Fibroblast of skin of right quadriceps (primary cell): ENCODE measurements around the gene KHNYN.
"Not testable (repeated sequence)": the region's sequence is repeated elsewhere in the genome, so short reads cannot be mapped to it uniquely, and the experiment has no call there.

Experiments used
- DNase-seq: peaks from one replicate; pipeline ENCODE4 v3.0.0-alpha.2; 2013

KHNYN gene

DNA sequence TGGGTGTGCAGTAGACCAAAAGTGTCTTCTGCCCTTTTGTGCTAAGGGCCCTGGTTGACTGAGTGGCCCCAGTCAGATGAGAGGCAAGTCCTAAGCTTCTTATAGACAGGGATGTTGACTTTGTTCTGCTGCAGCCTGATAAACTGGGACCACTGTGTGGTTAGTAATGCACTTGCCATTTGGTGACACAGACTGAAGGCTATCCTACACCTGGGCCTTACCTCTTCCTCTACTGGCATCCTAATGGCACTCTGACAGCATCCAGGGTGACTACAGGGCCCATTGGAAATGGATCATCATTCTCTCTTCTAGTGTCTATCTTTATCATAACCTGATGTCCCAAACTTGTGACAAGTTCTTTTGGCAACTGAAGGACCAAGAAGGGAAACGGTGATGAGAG, 9.5 kb downstream of the KHNYN start:
- DNase-seq: no peak

DNA sequence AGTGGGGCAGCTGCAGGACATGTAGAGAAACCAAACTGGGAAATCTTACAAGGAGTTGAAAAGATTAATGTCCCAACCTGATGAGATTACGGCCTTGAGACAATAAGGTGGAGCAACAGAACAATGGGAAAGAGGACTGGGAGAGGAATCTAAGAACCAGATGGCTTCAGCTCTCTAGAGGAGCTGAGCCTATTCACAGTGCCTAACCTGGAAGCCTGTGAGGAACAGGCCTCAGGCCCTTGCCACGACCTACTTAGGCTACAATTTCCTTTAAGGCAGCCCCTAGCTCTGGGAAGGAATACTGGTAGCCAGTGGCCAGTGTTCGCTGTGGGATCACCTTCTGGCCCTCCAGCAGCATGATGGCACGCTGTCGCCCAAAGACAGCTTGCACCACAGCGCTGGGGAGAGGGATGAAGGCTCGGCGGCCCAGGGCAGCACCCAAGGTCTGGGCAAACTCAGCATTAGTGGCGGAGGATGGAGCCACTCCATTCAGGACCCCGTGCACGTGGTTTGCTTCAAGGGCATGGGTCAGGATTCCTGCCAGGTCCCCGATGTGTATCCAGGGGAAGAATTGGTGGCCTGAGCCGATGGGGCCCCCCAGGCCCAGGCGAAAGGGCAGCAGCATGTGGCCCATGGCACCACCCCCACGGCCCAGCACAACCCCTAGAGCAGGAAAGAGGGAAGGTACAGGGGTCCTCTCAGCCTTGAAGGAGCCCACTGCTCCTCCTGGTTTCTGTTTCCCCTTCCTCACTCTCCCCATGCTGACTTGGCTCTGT, 10.3 kb downstream of the KHNYN start:
- DNase-seq: no peak

DNA sequence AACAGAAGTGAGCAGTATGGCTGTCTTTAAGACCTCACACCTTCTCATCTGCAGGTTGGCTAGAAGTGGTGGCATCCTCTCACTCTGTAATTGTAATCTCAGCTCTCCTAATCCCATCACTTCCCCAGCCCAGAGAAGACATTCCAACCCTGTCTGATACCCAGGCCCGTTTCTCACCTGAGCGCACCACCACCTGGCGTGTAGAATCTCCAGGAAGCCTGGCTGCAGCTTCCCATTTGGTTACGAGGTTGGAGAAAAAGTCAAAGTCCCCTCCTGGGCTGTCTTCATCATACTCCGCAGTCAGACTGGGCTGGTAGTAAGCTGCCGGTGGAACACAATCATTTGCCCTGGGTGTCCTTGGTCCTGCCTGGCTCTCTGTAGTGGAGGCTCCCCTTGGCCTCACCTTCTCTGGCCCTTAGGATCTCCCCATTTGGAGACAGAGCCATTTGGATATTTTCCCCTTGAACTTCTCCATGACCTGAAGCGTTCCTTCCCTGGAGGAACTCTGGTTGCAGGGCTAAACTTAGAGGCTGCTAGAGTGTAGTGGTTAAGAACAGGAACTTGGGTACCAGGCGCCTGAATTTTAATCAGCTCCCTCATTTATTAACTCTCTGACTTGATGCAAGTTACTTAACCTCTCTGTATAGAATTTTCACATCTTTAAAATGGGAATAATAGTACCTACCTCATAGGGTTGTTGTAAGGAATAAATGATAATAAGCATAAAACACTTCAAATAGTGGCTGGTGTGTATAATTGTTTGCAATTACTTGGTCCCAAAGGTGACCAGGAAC, 11.0 kb downstream of the KHNYN start:
- no peak for DNase-seq

DNA sequence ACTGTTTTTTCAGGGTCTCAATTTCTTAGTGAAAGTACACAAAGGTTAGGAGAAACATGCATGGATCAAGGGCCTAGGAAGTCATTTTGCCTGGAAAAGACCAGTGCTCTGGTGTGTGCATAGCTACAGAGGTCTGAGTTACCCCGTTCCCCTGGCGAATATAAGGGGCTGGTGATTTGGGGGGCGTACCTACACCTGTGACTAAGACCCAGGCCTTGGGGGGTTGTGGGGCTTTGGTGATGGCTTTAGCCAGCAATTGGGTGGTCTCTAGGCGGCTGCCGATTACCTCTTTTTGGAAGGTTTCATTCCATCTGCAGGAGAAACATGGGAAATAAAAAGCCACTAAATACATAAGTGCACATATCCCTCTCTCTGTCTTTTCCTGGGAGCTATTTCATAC, 11.7 kb downstream of the KHNYN start:
- no peak for DNase-seq

- DNase-seq: no peak
Measured at GRCh38 chr14:24441904-24442239, 12.1 kb downstream of the KHNYN start.

- DNase-seq: peak; percentile 99
Measured at GRCh38 chr14:24442240-24443052, 12.7 kb downstream of the KHNYN start, which contains the start of gene SDR39U1. SDR39U1 (minus strand) TSS chr14:24442776; CDS start chr14:24442769, 7 bp downstream.

GRCh38 chr14:24443053-24443665, 13.4 kb downstream of the KHNYN start:
- no peak for DNase-seq

DNA sequence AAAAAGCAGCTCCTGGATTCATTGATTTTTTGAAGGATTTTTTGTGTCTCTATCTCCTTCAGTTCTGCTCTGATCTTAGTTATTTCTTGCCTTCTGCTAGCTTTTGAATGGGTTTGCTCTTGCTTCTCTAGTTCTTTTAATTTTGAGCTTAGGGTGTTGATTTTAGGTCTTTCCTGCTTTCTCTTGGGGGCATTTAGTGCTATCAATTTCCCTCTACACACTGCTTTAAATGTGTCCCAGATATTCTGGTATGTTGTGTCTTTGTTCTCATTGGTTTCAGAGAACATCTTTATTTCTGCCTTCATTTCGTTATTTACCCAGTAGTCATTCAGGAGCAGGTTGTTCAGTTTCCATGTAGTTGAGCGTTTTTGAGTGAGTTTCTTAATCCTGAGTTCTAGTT, 21.1 kb downstream of the KHNYN start:
- not testable (repeated sequence) for DNase-seq

DNA sequence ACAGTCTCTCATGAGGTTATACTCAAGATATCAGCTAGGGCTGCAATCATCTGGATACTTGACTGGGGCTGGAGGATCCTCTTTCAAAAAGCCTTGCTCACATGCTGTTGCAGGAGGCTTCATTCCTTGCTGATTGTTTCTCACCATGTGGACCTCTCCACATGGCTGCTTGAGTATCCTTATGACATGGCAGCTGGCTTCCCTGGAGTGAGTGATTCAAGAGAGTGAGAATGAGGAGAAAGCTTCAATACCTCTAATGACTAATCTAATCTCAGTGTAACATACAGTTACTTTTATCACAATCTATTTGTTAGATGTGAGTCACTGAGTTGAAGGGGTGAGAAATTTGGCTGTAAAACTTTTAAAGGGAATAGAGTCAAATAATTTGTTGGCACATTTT, 27.2 kb downstream of the KHNYN start:
- DNase-seq: no peak

DNA sequence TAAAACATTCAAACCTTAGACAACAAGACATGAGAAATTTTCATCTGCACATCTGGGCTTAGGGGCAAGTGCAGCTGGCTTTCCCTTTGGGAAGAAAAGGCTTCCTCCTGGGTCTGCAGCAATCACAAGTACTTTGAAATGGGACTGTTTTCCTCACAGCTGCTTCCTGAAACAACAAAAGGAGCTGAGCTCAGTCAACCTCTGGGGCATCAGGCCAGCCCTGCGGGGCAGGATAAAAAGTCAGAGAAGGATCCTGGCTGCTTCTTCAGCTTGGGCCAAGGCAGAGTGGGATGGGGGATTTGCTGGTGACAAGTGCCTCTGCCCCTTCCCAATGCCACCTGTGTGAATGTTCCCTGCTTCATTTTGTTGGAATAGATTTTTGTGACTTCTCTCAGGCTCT, 29.0 kb downstream of the KHNYN start:
- DNase-seq: no peak

DNA sequence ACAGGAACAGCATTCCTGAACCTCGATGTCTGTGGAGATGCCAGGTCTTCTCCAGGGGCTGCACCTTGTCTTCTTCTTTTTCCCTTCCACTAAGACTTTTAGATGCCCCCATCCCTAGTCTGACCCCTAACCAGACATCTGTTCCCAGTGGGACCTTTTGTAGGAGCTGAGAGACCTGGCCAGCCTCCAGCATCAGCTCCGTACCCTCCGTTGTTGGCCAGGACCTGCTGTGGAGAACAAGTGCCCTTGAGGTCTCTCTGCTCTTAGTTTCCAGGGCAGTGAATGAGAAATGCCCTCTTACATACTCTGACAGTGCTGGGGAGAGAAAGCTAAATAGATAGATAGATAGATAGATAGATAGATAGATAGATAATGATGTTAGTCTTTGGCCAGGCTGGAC, 29.6 kb downstream of the KHNYN start:
- no peak for DNase-seq

DNA sequence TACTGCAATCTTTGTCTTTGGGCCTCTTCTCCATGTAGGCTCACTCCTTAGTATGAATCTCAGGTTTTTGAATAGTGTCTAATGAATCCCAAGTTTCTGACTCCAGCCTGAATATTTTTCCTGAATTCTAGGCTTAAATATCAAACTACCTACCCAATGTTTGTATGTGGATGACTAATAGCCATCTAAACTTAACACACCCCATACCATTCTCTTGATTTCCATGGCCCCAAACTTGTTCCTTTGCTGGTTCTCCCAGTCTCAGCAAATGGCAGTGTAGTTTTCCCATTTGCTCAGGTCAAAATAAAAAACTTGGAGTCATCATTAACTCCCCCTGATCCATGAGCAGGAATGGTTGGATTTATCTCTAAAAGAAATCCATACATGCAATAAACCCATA, 31.6 kb downstream of the KHNYN start:
- DNase-seq: no peak

- DNase-seq: no peak
Measured at GRCh38 chr14:24463017-24463883, 33.5 kb downstream of the KHNYN start.

DNA sequence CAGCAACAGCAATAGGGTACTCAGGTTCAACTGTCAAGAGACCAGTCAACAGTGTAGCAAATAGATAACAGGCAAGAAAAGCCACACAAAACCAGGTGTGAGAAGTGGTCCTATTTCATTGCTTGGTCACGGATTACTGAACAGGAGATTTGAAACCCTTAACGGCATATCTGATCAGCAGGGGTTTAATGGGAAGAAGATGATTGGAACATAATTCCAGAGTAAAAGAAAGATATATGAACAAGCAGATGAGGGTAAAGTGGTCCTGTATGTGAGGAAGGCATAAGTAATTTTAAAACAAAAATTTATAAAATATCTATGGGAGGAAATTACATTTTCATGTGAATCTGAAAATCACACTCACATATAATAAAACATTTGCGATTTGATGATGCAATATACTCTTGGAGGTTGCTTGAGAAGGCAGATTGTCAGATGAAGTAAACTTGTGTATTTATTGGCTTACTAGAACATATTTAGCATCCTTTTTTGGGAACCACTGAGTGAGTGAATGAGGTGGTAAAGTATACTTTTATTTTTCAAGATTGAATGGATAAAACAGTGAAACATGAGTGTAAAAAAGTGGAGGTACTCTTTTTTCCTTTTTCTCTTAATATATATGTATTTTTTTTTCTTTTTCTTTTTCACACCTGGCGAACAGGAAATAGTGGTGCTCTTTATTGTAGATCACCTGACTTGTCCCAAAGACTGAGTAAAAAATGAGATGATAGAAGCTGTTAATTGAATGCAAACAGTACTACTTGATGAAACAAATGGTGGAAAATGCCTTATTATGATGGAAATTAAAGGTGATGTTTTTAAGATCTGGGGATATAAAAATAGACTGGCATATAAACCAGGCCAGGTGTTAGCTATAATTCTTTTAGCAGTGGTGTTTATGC, 34.4 kb downstream of the KHNYN start:
- no peak for DNase-seq

- no peak for DNase-seq
Measured at GRCh38 chr14:24465368-24465767, 35.6 kb downstream of the KHNYN start.

DNA sequence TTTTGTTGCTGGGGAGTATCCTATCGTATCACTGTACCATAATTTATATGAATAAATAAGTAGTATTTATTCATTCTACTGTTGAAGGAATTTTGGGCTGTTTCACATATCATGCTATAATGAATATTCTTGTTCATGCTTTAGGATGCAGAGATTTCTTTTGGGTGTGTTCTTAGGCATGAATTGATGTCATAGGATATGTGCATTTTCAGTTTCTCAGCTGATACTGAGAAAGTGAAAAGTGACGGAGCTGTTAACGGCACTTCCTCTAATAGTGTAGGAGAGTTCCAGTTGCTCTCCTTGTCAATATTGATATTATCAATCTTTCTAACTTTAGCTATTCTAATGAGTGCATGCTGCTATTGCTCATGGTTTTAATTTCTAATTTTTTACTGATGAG, 36.1 kb downstream of the KHNYN start:
- DNase-seq: no peak

GRCh38 chr14:24470450-24470849, 40.7 kb downstream of the KHNYN start:
- DNase-seq: not testable (repeated sequence)

- no peak for DNase-seq
Measured at GRCh38 chr14:24473211-24473610, 43.5 kb downstream of the KHNYN start.

GRCh38 chr14:24475261-24475660, 45.5 kb downstream of the KHNYN start:
- no peak for DNase-seq

DNA sequence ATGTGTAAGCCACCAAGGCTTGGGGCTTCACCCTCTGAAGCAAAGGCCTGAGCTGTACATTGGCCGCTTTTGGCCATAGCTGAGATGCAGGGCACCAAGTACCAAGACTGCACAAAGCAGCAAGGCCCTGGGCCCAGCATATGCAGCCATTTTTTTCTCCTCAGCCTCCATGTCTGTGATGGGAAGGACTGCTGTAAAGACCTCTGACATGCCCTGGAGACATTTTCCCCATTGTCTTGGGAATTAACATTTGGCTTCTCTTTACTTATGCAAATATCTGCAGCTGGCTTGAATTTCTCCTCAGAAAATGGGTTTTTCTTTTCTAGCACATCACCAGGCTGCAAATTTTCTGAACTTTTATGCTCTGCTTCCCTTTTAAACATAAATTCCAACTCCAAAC, 50.2 kb downstream of the KHNYN start:
- not testable (repeated sequence) for DNase-seq
